Bronchial smooth muscle cell (primary cell): ENCODE measurements around the gene ACTMAP. TPM values are rescaled to one million over a fixed set of nuclear protein-coding genes. Genes with fewer than 3 reads are reported as not detected.

Experiments
- total RNA-seq: library from RNA; depleted of rRNA; stranded (reverse); fragments of >200 nt; gene quantifications from 2 replicates; pipeline ENCODE4 v1.2.1, GENCODE V29; 2014

ACTMAP gene, protein sequence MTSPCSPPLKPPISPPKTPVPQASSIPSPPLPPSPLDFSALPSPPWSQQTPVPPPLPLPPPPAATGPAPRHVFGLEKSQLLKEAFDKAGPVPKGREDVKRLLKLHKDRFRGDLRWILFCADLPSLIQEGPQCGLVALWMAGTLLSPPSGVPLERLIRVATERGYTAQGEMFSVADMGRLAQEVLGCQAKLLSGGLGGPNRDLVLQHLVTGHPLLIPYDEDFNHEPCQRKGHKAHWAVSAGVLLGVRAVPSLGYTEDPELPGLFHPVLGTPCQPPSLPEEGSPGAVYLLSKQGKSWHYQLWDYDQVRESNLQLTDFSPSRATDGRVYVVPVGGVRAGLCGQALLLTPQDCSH
- total RNA-seq = 0.47 and 0.77 TPM in 2 replicates

DNA sequence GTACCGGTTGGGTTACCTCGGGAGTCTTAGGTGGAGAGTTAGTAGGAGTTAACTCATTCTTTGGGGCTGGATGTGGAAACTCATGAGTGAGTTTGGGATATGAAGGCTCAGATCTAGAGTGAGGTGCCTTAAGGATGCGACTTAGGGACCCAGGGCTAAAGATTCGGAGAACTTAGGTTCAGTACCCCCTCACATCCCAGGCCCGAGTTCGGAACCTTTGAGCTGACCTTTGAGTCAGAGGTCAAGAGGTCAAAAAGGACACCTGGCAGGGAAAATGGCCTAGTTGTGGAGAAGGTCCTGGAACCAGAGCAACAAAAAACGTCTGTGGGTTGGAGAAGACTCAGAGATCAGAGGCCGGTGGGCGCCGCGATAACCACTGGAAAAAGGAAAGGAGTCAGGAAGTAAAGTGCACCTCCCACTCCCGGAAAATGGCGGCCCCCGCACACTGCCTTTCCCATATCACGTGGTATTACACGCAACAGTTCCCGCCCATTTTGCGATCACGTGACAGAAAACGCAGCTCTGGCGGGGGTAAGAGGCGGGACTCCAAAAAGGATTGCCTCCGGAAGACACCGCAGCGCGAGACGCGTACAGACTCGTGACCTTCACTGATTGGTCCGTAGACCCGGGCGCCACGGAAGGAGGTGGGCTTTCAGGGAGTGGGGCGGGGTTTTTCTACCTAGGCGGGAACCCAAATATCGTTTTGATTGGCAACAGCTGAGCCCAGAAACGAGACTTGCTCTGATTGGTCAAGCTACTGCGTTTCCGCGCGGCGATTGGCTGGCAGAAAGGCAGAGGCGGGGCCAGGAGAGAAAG, at the start of gene ACTMAP:
Gene ACTMAP (minus strand): TSS at position 420 of the 816 bp plus-strand sequence. CDS start 674 bp downstream, outside the sequence.

DNA sequence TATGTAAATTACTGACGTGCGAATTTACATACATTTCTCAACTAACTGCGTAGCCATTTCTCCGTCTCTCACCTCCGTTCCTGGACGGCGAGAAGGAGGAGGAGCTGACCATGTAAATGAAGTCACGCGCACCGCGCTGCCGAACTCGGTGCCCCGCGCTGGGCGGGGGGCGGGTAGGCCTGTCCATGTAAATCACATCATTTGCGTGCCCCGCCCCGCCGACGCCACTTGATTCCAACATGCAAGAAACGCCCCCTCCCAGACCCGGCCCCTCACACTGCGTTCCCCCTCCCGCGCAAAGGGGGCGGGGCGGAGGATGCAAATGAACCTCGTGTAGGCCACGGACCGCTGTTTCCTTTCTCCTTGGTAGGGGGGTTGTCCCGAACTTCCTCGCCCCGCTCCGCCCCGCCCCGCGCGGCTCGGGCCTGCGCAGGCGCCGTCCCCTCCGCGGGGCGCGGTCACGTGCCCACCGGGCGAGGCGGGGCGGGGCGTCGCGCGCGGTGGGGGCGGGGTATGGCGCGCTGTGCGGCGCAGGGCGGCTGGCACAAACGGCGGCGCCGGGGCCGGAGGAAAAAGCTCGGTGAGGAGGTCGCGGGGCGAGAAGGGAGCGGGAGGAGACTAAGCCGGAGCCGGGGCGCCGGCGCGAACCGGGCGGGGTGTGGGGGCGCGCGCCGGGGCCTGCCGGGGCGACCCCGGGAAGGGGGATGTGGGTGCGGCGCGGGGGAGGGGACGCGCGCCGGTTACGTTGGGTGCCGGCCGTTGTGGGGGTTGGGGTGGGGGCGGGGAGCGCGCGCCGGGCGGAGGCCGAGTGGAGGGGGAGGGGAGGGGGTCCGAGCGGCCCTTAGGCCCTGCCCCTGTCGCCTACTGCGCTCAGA, 48.6 kb upstream of the ACTMAP start, which contains the start of gene EGLN2:
Gene EGLN2 (plus strand): TSS at position 509 of the 875 bp plus-strand sequence. CDS start 1,382 bp downstream, outside the sequence.

DNA sequence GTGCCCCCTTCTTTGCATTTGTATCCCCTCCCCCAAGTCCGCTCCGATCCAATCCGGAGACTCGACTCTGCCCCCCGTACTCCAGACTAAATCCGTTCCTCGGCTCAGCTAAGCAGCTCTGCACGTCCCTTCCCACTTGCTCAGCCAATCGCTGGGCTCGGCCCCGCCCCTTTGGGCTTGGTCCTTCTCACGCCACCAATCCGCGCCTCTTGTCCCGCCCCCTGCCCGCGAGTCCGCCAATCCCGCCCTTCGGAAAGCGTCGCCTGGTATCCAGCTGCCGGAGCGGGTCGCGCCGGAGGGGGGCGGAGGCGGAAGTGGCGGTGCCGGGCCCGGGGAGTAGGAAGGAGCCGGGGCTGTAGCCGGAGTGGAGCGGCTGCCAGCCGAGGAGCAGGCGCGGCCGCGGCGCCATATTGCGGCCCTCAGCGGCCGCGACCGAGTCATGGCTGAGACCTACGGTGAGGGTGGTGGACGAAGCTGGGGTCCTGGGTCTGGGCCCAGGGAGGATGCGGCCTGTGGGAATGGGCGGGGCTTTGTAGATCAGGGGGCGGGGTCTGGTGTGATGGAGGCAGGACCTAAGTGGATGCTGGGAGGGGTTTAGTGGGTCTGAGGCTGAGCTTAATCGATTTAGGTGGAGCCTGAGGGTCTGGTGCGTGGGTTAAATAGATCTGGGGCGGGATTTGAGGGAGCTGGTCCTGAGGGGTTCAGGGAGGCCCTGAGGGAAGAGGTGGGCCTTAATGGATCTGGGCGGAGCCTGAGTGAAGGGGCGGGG, 27.8 kb upstream of the ACTMAP start, which contains the start of gene RAB4B:
Gene RAB4B (plus strand): TSS at position 311 of the 769 bp plus-strand sequence. CDS start 129 bp downstream, at position 440.

DNA sequence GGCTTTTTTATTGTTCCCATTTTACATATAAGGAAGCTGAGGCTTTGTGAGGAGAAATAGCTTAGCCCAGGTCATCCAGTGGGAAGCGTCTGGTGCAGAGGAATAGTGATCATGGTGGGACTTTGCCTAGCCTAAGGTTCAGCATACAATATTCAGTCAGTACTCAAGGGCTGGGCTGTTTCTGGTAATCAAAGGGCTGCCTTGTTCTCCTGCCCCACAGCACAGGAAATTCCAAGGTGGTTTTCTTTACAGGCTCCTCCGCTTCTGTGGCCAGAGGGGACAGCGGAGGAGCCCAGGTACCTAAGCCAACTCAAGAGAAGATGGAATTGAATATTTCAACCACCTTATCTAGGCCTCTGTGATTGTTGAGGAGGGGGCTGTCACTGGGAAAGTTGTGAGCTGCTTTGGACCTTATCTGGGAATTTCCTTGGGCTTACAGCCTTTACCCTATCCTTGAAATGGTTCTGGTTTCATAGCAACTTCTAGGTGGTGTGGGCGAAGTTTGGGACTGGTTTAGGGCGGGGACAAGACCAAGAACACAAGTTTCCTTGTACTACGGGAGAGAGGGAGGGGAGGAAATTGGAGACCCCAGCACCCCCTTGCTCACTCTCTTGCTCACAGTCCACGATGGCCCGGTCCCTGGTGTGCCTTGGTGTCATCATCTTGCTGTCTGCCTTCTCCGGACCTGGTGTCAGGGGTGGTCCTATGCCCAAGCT, 24.8 kb upstream of the ACTMAP start, which contains the start of gene MIA:
Gene MIA (plus strand): TSS at position 606 of the 716 bp plus-strand sequence. CDS start 22 bp downstream, at position 628.

DNA sequence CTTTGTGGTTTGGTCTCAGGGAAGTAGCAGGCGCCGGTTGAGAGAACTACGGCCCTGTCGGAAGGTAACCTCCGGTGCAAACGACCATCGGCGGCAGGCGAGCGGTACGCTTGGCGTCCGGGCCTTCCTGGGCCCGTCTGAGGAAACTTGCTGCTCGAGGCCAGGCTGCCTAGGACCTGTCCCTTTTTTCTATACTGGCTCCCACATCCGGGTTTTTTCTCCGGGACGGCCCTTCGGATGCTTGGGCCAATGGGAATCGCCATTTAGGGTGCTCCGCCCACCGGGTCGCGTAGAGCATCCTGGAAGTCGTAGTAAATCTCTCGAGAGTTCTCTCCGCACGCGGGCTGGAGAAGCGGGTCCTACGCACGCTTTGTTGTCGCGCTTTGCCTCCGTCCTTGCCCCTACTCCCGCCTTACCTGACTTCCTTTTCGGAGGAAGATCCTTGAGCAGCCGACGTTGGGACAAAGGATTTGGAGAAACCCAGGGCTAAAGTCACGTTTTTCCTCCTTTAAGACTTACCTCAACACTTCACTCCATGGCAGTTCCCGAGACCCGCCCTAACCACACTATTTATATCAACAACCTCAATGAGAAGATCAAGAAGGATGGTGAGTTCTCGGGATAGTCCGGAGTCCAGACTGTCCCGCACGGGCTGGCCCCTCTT, 729 bp upstream of the ACTMAP start, which contains the start of gene SNRPA:
Gene SNRPA (plus strand): TSS at position 330 of the 664 bp plus-strand sequence. CDS start 206 bp downstream, at position 536.

DNA sequence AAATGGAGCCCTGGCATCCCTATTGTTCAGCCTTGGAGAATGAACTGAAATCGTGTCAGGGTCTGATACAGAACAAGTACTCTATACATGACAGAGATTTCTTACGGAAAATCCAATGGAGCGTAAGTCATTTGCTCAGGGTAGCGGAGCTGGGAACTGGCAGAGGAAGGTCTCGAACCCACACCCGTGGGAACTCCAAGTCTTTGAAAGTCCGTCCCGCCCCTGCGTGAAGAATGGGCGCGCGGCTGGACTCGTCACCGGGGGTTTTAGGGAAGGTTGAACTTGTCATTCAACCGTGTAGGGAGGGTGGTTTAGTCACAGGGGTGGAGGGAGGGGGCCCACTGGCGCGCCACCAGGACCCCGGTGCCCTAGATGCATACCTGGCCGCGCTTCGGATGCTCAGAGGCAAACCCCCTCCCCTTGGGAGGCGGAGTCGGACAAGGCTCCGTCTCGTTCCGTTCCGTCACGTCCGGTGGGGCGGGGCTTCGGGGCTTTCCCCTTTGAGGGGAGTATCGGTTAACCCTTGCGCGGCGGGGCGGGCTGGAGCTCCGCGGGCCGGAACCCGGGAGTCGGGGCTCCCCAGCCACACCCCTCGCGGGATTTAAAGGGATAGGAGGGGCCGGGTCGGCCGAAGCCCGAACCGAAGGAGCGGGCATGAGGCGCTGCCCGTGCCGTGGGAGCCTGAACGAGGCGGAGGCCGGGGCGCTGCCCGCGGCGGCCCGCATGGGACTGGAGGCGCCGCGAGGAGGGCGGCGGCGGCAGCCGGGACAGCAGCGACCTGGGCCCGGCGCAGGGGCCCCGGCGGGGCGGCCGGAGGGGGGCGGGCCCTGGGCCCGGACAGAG, 33.6 kb downstream of the ACTMAP start, which contains the start of the genes COQ8B and ITPKC:
Gene COQ8B (minus strand): TSS at position 405 of the 843 bp plus-strand sequence. CDS start 2,254 bp downstream, outside the sequence.
Gene ITPKC (plus strand): TSS at position 631 of the 843 bp plus-strand sequence. CDS start 24 bp downstream, at position 655.

Other genes with a start within 250 kb of the ACTMAP start
- 22.2 and 25.6 TPM in 2 replicates for gene SHKBP1, start 173.6 kb downstream of the ACTMAP start, total RNA-seq
- 69.0 and 191 TPM in 2 replicates for gene LTBP4, start 149.1 kb downstream of the ACTMAP start, total RNA-seq
- 24.6 and 70.8 TPM in 2 replicates for gene NUMBL, start 59.8 kb downstream of the ACTMAP start, total RNA-seq
- 31.8 and 38.6 TPM in 2 replicates for gene COQ8B, start 33.6 kb downstream of the ACTMAP start, total RNA-seq
- 12.6 and 20.4 TPM in 2 replicates for gene ITPKC, start 33.4 kb downstream of the ACTMAP start, total RNA-seq
- 33.9 and 36.2 TPM in 2 replicates for gene SNRPA, start 726 bp upstream of the ACTMAP start, total RNA-seq
- gene MIA, start 25.0 kb upstream of the ACTMAP start, total RNA-seq = 0.26 and 0.47 TPM in 2 replicates
- gene RAB4B, start 27.8 kb upstream of the ACTMAP start, total RNA-seq = 6.4 and 8.7 TPM in 2 replicates
- 103 and 135 TPM in 2 replicates for gene EGLN2, start 48.7 kb upstream of the ACTMAP start, total RNA-seq
- gene CYP2A6, start 100.0 kb upstream of the ACTMAP start, total RNA-seq = not detected in 2 replicates
- gene CYP2A7, start 131.8 kb upstream of the ACTMAP start, total RNA-seq = not detected in 2 replicates
- gene CYP2B6, start 240.8 kb upstream of the ACTMAP start, total RNA-seq = not detected in 2 replicates